ENCODE results near the gene EIF4E.
"Not testable (repeated sequence)": the region's sequence is repeated elsewhere in the genome, so short reads cannot be mapped to it uniquely, and the experiment has no call there.

The EIF4E gene

DNA sequence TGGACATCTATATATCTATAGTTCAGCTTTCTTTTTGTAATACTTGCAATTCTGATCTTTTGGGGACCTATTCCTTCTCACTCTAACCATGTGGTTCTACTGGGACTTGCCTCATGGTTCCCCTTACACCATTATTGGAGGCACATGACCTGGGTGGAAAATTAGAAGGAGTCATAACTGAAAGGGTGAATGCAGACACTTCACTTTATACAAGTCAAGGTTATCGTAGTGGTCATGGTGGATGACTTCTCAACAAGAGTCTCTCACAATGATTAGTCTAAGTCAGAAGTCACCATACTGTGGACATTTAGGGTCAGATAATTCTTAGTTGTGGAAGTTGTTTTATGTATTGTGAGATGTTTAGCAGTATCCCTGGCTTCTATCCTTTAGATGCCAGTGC lies 10.5 kb upstream of the EIF4E start:
- no peaks in the 10 kb centered on the region for H3K36me3 ChIP-seq (ENCODE audit: control insufficient read depth, insufficient read depth, low read length)
- no peaks in the 10 kb centered on the region for H3K27me3 ChIP-seq (replicated peaks; ENCODE audit: control insufficient read depth, insufficient read depth, low read length)
- DNase-seq (ENCODE audit: extremely low read depth, insufficient read length), result no peak
- H3K4me3 ChIP-seq (replicated peaks; ENCODE audit: low read depth, low read length), result no peak overlapping the region
- TF ChIP-seq, protein P1, sequence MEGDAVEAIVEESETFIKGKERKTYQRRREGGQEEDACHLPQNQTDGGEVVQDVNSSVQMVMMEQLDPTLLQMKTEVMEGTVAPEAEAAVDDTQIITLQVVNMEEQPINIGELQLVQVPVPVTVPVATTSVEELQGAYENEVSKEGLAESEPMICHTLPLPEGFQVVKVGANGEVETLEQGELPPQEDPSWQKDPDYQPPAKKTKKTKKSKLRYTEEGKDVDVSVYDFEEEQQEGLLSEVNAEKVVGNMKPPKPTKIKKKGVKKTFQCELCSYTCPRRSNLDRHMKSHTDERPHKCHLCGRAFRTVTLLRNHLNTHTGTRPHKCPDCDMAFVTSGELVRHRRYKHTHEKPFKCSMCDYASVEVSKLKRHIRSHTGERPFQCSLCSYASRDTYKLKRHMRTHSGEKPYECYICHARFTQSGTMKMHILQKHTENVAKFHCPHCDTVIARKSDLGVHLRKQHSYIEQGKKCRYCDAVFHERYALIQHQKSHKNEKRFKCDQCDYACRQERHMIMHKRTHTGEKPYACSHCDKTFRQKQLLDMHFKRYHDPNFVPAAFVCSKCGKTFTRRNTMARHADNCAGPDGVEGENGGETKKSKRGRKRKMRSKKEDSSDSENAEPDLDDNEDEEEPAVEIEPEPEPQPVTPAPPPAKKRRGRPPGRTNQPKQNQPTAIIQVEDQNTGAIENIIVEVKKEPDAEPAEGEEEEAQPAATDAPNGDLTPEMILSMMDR (IDR thresholded peaks at IDR 0.05; ENCODE audit: insufficient read depth, low read length, poor library complexity, severe bottlenecking), result no peak

DNA sequence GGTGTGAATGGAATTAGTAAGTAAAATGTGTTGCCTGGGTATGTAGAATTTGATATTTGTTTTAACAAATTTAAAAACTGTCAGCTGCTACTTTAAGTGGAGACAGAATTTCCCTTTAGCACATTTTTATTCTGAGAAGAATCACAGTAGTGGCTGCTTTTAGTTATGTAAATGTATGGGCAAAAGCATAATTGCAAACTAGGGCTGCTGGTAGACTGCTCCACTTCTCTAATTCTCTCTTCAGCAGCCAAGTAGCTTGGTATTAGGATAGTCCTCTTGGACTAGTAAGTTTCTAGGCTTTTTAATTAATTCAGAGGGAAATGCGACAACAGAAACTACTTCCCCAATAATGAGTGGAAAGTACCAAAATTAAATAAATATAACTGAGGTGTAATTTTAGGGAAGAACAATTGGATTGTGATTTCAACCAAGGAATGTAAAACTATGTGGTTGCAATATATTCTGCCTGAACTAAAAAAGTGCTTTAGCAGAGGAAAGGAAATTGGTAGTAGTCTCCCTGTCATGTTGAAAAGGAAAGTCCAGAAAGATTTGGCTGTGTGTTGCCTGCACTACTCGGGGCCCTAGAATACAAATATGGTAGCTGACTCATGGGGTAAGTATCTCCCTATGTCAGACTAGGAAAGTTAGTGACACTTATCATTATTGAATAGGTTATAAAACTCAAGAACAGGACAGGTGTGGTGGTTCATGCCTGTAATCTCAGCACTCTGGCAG lies 9.2 kb upstream of the EIF4E start:
- H3K36me3 ChIP-seq (ENCODE audit: control insufficient read depth, insufficient read depth, low read length), result no peaks in the 10 kb centered on the region
- H3K4me3 ChIP-seq (replicated peaks; ENCODE audit: low read depth, low read length), result no peak overlapping the region
- DNase-seq (ENCODE audit: extremely low read depth, insufficient read length), result no peak
- TF ChIP-seq, protein P1 (IDR thresholded peaks at IDR 0.05; ENCODE audit: insufficient read depth, low read length, poor library complexity, severe bottlenecking), result no peak
- no peaks in the 10 kb centered on the region for H3K27me3 ChIP-seq (replicated peaks; ENCODE audit: control insufficient read depth, insufficient read depth, low read length)

DNA sequence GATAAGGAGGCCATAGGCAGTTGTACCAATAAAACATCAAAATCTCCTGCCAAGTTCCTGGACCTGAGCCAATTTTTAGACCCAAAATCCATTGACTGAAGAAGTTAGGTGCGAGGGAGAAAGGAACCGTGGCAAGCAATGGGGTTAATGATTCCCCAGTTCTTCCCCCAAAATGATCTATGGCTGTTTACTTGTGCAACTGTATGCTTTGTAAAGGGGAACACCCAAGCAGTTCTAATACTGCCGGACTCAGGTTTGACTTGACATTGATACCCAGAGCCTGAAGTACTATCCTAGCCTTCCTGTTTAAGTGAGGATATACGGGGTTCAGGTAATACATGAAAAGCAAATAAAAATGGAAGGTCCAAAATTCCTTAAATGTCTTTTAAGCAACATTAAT lies 6.7 kb upstream of the EIF4E start:
- TF ChIP-seq, protein P1 (IDR thresholded peaks at IDR 0.05; ENCODE audit: insufficient read depth, low read length, poor library complexity, severe bottlenecking), result no peak
- Histone ChIP-seq H3K4me3 (replicated peaks; ENCODE audit: low read depth, low read length) (no peak overlapping the region), H3K27me3 (replicated peaks; ENCODE audit: control insufficient read depth, insufficient read depth, low read length) (no peaks in the 10 kb centered on the region), H3K36me3 (ENCODE audit: control insufficient read depth, insufficient read depth, low read length) (no peaks in the 10 kb centered on the region)
- no peak for DNase-seq (ENCODE audit: extremely low read depth, insufficient read length)

DNA sequence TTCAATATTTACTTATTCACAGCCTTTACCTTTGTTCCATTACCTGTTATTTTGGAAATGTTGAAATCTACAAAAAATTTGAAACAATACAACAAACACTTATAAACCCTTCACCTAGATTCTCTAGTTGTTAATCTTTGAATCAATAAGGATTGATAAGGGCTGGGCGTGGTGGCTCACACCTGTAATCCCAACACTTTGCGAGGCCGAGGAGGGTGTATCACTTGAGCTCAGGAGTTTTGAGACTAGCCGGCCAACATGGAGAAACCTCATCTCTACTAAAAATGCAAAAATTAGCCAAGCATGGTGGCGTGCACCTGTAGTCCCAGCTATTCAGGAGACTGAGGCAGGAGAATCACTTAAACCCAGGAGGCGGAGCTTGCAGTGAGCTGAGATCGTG lies 5.9 kb upstream of the EIF4E start:
- H3K4me3 ChIP-seq (replicated peaks; ENCODE audit: low read depth, low read length); DNase-seq (ENCODE audit: extremely low read depth, insufficient read length); H3K27me3 ChIP-seq (replicated peaks; ENCODE audit: control insufficient read depth, insufficient read depth, low read length); H3K36me3 ChIP-seq (ENCODE audit: control insufficient read depth, insufficient read depth, low read length): not testable (repeated sequence)

DNA sequence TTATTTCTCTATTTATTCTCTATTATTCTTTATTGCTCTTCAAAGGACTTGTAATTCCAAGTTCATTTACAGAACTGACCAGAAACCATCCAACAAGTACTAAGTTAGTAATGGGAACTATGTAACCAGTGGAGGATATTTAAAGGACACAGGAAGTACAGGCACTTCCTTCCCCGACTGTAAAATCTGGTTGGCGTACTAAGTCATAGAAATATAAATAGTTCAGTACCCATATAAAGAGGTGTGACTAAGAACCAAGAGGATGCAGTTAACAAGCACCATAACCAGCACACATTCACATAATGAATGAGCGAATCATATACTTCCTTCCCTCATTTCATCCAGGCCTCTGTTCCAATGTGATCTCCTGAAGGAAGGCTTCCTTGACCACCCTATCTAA lies 3.6 kb upstream of the EIF4E start:
- Histone ChIP-seq H3K27me3 (replicated peaks; ENCODE audit: control insufficient read depth, insufficient read depth, low read length) (no peaks in the 10 kb centered on the region), H3K4me3 (replicated peaks; ENCODE audit: low read depth, low read length) (no peak overlapping the region), H3K36me3 (ENCODE audit: control insufficient read depth, insufficient read depth, low read length) (no peaks in the 10 kb centered on the region)
- peak; percentile 28 for DNase-seq (ENCODE audit: extremely low read depth, insufficient read length)
- TF ChIP-seq, protein P1 (IDR thresholded peaks at IDR 0.05; ENCODE audit: insufficient read depth, low read length, poor library complexity, severe bottlenecking), result no peak

DNA sequence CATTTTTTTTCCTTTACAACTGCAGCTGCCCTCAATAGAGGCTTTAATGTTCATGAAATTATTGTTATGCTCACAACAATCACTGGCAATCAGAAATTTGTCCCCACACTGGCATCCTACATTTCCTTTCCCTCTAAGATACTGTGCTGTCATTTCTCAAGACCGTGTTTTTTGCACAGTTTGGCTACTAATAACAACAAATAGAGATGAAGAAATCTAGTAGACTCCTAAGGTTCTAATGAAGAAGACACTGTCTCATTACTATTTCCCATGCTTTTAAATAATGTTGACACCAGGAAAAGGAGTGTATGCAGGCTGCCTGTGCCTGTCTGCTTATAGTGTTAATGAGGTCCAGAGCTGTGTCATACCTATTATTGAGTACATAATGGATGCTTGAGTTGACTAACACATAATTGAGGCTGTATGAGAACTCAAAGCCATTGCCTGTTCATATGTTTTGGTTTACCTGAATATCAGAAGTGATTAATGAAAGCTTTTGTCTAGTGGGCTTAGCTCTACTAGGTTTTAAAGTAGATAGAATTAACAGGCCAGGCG lies 1.5 kb upstream of the EIF4E start:
- DNase-seq (ENCODE audit: extremely low read depth, insufficient read length), result no peak
- peak overlapping the region; percentile 83 for H3K4me3 ChIP-seq (replicated peaks; ENCODE audit: low read depth, low read length)
- peaks cover 2% of the 10 kb centered on the region for H3K36me3 ChIP-seq (ENCODE audit: control insufficient read depth, insufficient read depth, low read length)
- TF ChIP-seq, protein P1 (IDR thresholded peaks at IDR 0.05; ENCODE audit: insufficient read depth, low read length, poor library complexity, severe bottlenecking), result no peak
- no peaks in the 10 kb centered on the region for H3K27me3 ChIP-seq (replicated peaks; ENCODE audit: control insufficient read depth, insufficient read depth, low read length)

Measured in GM06990 (cell line).